GM12891 (cell line): ENCODE measurements around the gene MRNIP.

Source experiments
- POLR2A ChIP-seq: IDR thresholded peaks from 2 replicates; pipeline ENCODE4 v1.6.1; 2011; ENCODE audit warnings: low read depth, low read length, control low read depth
- POLR2AphosphoS5 ChIP-seq: IDR thresholded peaks from 2 replicates; pipeline ENCODE4 v1.6.1; 2011; ENCODE audit warnings: low read depth, low read length, control low read depth
- TAF1 ChIP-seq: IDR thresholded peaks from 2 replicates; pipeline ENCODE4 v1.6.1; 2011; ENCODE audit warnings: low read depth, low read length, control low read depth

- TF ChIP-seq TAF1: no peak
- no peak for TF ChIP-seq POLR2A
- no peak for TF ChIP-seq POLR2AphosphoS5
Observed at GRCh38 chr5:179889885-179890284, 31.3 kb upstream of the MRNIP start.
